DMS 273 treated with DMSO at 0.1 percent for 48 hours (cell line): ENCODE measurements around the gene IRX2.

Experiments used
- DNase-seq: peaks from one replicate; lab custom pipeline; 2025; lab: John Stamatoyannopoulos, UW

Gene IRX2

GRCh38 chr5:2751592-2752021, at the start of gene IRX2:
IRX2 (minus strand) TSS chr5:2751677; CDS start chr5:2751413, 264 bp downstream.
- no peak for DNase-seq

- DNase-seq = no peak
Measured at GRCh38 chr5:2800035-2800434, 48.6 kb upstream of the IRX2 start.

DNA sequence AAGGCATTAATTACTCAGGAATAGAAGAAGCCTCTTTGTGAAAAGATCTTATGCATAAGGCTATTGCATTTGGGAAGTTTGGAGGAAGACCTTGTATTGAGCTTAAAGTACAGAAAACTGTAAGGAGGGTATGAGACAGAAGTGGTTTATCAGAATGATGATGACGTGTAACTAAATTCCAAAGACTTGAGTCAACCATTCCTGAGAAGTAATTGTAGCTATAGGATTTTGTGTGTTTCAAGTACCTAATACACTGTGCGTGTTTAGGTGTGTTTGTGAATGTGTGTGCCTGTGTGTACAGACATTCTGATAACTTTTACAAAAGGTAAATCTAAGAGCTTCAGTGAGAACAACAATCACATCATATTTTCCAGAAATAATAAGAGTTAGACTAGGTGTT, 46.5 kb upstream of the IRX2 start:
- no peak for DNase-seq

DNA sequence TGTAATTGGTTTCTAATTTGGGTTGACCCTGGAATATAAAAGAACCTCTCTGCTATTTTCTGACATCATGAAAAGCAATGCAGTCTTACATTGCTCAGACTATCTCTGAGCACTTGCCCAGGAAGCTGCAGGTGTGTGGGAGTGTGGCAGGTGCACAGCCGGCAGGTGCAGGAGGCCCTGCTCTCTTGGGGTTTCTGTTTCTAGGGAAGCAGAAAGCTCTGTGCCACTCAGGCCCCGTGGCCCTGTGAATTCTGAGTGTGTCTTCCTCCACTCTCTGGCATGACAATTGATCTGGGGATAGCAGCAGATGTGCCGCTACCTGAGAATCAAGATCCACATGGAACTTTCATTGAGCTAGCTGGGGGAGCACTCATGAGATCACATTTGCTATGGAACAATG, 45.7 kb upstream of the IRX2 start:
- DNase-seq = no peak

DNA sequence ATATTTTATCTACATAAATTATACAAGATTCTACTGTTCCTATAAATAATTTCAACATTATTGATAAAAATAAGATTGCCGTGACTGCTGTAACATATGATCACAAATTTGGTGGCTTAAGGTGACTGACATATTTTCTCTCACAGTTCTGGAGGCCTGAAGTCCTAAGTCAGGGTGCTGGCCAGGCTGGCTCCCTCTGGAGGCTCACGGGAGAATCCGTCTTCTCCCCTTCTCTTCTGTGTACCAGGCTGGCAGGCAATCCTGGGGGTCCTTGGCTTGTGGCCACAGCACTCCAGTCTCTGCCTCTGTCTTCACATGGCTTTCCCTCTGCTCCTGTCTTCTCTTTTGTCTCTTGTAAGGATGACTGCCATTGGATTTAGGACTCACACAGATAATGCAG, 31.7 kb upstream of the IRX2 start:
- DNase-seq = no peak

DNA sequence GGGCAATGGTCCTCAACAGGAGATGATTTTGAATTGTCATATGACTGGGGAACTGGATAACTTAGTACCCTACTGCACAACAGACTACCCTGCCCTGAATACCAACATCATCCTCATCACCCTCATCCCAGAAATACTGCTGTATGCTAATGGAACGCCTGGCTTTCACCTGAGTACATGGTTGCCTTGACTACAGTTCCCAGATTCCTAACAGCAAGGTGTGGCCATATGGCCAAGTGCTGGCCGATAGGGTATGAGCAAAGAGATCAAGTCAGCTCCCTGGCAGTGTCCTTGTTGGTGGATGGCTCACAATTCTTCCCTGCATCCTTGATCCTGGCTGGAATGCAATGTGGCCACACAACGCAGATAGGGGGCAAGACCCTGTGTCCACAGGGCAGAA, 31.2 kb upstream of the IRX2 start:
- DNase-seq = no peak

DNA sequence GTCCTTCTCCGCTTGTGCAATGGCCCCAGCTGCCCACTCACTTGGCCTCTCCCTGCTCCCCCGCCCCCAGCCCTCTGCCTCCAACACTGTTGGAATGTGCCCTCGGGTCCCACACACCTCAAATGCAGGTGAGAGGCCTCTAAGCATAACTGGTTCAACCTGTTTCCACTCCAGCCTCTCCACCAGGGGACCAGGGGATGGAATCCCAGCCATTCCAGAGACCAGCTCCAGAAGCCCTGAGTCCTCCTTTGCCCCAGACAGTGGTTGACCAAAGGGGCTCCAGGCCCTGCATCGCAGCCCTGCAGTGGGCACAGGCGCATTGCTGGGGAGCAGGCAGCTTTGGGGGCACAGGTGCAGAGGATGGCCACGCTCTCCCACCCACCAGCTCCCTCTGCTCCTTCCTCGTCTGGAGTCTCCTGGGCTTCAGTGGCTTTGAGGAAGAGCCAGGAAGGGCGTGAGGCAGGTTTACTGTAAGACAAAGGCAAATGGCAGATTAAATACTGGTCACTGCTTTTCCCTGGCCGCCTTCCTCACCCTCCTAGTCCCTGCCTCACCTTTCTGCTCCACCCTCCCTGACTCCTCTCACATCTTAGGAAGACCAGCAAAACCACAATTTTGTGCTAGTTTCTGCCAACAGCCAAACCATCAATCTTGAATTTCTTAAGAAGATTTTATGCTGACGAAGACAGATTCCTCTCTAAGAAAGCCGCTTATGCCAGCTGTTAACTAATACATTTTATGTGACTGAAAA, 29.1 kb upstream of the IRX2 start:
- DNase-seq = no peak

DNA sequence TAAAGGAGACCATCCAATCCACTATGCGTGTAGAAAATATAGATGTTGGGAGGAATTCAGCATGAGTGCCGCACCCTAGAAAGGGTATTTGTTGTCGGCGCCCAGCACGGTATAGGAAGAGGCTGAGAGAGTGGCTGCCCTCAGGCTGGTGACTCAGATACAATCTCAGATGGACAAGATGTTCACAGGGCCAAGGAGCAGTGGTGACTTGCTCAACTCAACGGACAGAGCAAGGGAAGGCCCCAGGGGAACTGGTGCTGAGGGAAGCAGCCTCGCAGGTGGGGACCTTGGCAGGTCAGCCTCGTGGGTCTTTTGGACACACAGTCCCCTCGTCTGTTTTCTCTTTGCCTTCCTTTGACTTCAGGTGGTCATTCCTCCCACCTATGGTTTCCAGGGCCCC, 28.0 kb upstream of the IRX2 start:
- no peak for DNase-seq

GRCh38 chr5:2776337-2777302, 25.1 kb upstream of the IRX2 start:
- DNase-seq = no peak

- no peak for DNase-seq
Measured at GRCh38 chr5:2773327-2773726, 21.9 kb upstream of the IRX2 start.

DNA sequence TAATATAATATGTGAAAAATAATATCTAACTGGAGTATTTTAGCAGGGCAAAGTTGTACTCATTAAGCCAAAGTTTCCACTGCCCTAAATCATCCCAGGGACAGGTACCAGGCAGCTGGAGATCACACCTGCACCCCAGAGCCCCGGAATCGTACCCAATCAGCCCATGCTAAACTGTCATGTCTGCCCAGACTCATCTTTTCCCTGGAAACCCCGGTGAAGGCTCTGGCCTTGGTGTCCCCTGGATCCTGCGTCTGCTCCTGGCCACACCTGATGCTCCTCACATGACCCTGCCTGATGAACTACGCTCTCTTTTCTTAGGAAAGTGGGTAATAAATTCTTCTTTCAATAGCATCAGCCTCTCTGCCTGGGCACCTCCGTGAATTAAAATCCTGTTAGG, 15.6 kb upstream of the IRX2 start:
- no peak for DNase-seq

DNA sequence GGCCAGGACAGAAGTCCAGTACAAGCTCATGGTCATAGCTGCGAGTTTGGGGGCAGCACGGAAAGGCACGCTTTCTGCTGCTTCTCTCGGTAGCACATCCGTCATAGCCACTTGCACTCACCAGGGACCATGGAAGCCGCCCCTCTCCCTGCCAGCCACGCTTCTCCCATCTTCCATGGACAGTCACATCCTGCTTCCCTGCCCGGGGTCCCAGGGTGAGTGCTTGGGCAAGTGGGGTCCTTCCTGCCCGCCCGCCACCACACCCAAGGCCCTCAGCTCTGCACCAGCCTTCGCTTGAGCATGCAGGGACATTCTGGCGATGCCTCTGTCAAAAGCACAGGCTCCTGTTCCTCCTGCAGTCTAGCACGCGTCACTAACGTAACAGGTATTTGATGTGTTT, 13.1 kb upstream of the IRX2 start:
- no peak for DNase-seq

- no peak for DNase-seq
Measured at GRCh38 chr5:2763533-2763794, 12.0 kb upstream of the IRX2 start.

GRCh38 chr5:2762744-2763532, 11.5 kb upstream of the IRX2 start:
- no peak for DNase-seq

- no peak for DNase-seq
Measured at GRCh38 chr5:2761921-2762488, 10.5 kb upstream of the IRX2 start.

DNA sequence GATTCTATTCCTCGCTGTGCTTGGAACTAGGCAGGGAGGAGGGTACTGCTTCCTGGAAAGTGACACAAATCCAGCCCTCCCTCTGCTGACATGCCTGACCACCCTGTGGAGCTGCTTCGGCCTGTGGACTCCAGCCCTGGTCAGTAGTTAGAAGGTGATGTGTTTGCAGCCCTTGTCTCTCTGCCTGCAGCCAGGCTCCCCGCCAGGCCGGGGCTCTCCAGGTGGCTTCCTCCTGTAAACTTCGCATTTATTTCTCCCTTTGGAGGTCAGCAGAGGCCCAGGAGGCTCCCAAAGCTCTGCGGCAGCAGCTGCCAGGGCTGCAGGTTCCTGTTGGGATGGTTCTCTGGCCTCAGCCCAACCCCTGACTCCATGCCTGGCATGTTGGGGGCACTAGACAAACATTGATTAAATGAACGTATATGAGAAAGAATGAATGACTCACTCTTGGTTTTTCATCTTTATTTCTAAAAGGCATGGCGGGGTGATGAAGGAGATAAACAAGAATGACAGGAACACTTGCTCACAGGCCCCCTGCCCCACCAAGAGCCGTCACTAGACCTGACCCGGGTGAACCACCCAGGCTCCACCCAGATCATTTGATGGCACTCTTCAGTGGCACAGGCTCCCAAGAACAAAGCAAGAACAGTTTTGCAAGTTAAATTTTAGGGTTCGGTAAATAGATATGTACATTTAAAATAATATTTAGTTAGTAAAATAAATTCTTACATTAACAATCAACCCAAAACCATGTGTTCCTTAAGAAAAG, 8.4 kb upstream of the IRX2 start:
- no peak for DNase-seq

GRCh38 chr5:2759091-2759490, 7.6 kb upstream of the IRX2 start:
- no peak for DNase-seq

DNA sequence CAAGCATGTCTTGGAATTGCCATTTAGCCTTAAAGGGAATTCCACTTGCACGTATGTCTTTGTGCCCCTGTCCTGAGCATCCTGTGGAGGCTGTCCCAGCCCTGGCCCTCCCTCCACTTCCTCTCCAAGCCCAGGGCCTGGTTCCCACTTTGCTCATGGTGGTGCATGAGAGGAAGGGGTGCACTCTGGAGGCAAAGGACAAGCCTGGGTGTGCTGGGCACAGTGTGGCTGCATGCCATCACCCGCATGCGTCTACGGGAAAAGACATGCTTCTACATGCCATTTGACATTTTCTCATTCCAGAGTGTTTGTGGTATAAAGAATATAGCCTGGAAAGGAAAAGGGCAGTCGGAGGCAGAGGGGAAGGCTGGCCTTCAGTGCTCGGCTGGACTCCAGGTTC, 7.2 kb upstream of the IRX2 start:
- no peak for DNase-seq

DNA sequence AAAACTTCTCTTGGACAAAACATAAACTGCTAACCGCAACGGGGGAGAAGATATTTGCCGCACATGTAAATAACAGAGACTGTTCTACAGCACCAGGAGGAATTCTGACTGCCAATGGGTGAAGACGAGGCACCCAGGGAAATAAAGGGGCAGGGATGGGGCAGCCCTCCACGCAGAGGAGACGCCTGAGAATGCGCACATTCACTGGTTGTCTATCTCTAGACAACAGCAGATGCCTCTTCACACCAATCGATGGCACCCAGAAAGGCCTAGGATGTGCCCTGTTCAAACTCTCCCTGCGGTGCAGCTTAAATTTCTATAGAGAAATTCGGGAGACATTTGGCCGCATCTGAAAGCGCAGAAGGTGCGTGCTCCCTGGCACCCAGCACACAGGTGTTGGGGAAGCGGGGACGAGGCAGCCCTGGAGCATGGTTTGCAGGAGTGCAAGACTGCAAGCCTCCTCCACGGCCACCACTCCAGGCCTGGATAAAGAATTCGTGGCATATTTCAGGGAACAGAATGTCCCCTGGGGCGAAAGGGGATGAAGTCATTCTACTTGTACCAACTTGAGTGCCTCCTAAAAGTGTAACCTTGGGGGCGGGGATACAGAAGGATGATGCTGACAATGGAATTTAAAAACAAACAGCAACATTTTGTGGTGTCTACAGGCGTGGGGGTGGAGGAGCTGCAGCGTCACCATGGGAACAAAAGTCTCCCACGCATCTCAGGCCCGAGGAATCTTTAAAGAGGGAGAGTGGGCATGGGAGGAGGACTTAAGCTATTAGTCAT, 6.3 kb upstream of the IRX2 start:
- no peak for DNase-seq

DNA sequence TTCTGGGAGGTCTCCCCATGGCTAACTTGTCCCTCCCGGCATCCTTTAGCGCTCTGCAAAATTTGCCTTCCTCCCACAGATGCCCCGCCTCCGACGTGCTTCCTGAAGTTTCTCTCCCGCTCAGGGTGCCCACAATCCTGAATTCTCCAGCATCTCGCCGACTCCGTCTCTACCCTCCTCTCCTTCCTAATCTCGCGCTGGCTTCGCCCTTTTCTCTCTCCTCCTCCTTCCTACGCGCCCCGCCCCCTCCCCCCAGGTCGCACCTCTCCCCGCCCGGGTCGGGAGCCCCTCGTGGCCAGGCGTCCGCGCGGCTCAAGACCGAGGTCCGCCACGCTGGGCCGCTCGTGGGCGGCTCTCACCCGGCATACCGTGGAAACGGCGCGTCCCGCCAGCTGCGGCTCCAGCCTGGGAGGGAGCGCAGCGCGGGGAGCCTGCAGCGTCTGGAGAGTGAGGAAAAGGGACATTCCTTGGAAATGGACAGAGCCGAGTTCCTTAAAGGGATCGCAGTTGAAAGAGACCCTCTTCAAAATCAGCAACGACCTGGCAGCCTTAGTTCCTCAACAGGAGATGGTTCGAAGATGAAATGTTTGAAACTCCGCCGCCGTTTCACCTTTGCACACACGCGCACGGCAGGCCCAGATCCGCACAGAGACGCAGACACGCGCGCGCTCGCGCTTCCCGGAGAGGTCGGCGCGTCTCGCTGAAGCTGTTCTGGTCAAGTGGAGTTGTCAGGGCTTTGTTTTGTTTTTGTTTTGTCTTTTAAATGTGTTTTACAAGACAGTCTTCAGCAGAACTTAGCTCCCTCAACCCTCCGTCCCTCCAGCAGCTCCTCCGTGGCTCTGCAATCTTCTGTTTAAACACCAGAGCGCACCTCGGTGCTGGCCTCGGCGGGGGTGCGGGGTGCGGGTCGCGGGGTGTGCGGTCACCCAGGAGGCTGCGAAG, 5.0 kb upstream of the IRX2 start:
- DNase-seq = no peak
